ENCODE measurements around the gene MAGI1.

- TF ChIP-seq CTCF (IDR thresholded peaks at IDR 0.05 in 8 of 11, conservative IDR thresholded peaks at IDR 0.05 in 3 of 11) (no peak), POLR2A (IDR thresholded peaks at IDR 0.05) (no peak), POLR2AphosphoS5 (IDR thresholded peaks at IDR 0.05) (no peak)
These were observed 370.8 kb downstream of the MAGI1 start for GRCh38 chr3:65667963-65668362.
